IMR-90 (cell line): ENCODE data around the gene MSS51. TPM values are rescaled to one million over a fixed set of nuclear protein-coding genes. Genes with fewer than 3 reads are reported as not detected.

Experiments used
- ATAC-seq: fragments of 200-7000 bp; cut with Tn5 transposase; 2 replicates; pipeline ENCODE4 v1.9.1; 2020; ENCODE audit warnings: low read depth, mild to moderate bottlenecking, moderate library complexity
- BruUV-seq: library from RNA; stranded (reverse); fragments of 400-500 nt; replicated peaks from 2 replicates; lab custom pipeline; 2021; lab: Mats Ljungman, UMichigan
- CTCF ChIA-PET: fragments of 300-600 bp; formaldehyde crosslinking; extraction: SDS; loops from one replicate; lab custom pipeline; 2021; ENCODE audit warnings: antibody characterized with exemption; lab: Yijun Ruan, JAX
- POLR2A ChIA-PET: fragments of 300-600 bp; sonication (Branson Sonifier 250); formaldehyde crosslinking; loops from one replicate; lab custom pipeline; 2022; ENCODE audit warnings: antibody characterized with exemption; ENCODE audit not compliant: unreplicated experiment; lab: Charles Lee
- DNase-seq: peaks from one replicate; pipeline ENCODE4 v3.0.0; 2013
- H2AFZ ChIP-seq: replicated peaks from 2 replicates; pipeline ENCODE3; 2013; ENCODE audit warnings: low read length, mild to moderate bottlenecking; ENCODE audit not compliant: poor library complexity
- H2AK5ac ChIP-seq: 2 replicates; pipeline ENCODE4 v1.6.1; 2013; ENCODE audit warnings: low read depth, low read length, inconsistent platforms
- H2AK9ac ChIP-seq: replicated peaks from 2 replicates; pipeline ENCODE3; 2013; ENCODE audit warnings: mild to moderate bottlenecking, low read depth, low read length, moderate library complexity; ENCODE audit not compliant: poor library complexity
- H2BK120ac ChIP-seq: 2 replicates; pipeline ENCODE4 v1.6.1; 2013; ENCODE audit warnings: low read depth, low read length, inconsistent platforms
- H2BK15ac ChIP-seq: 3 replicates; pipeline ENCODE4 v1.6.1; 2013; ENCODE audit warnings: low read depth, low read length, inconsistent platforms
- H2BK20ac ChIP-seq: 2 replicates; pipeline ENCODE4 v1.6.1; 2013; ENCODE audit warnings: low read depth, mild to moderate bottlenecking, inconsistent platforms, low read length, moderate library complexity
- H2BK5ac ChIP-seq: 2 replicates; pipeline ENCODE4 v1.6.1; 2013; ENCODE audit warnings: mild to moderate bottlenecking, low read depth, low read length, inconsistent platforms; ENCODE audit not compliant: poor library complexity, severe bottlenecking
- H3K14ac ChIP-seq: replicated peaks from 2 replicates; pipeline ENCODE4 v1.6.1; 2013; ENCODE audit warnings: low read depth, low read length, inconsistent platforms
- H3K18ac ChIP-seq: 2 replicates; pipeline ENCODE4 v1.6.1; 2013; ENCODE audit warnings: low read depth, low read length, control low read depth
- H3K23ac ChIP-seq: 2 replicates; pipeline ENCODE4 v1.6.1; 2013; ENCODE audit warnings: low read depth, low read length, inconsistent platforms
- H3K27ac ChIP-seq: 2 replicates; pipeline ENCODE4 v1.5.1; 2013; ENCODE audit warnings: mild to moderate bottlenecking, control low read depth, low read length; ENCODE audit not compliant: insufficient read depth
- H3K27me3 ChIP-seq: 2 replicates; pipeline ENCODE4 v1.6.1; 2013; ENCODE audit warnings: low read length; ENCODE audit not compliant: control insufficient read depth, insufficient read depth
- H3K36me3 ChIP-seq: 2 replicates; pipeline ENCODE4 v1.6.1; 2013; ENCODE audit warnings: low read length, mixed read lengths; ENCODE audit not compliant: control insufficient read depth, insufficient read depth
- H3K4ac ChIP-seq: 2 replicates; pipeline ENCODE4 v1.6.1; 2013; ENCODE audit warnings: low read depth, low read length, inconsistent platforms
- H3K4me1 ChIP-seq: 2 replicates; pipeline ENCODE4 v1.6.1; 2013; ENCODE audit warnings: low read length, mixed read lengths; ENCODE audit not compliant: control insufficient read depth, insufficient read depth
- H3K4me2 ChIP-seq: 2 replicates; pipeline ENCODE4 v1.6.1; 2013; ENCODE audit warnings: low read depth, mild to moderate bottlenecking, control low read depth, low read length, moderate library complexity
- H3K4me3 ChIP-seq: 2 replicates; pipeline ENCODE4 v1.5.1; 2013; ENCODE audit warnings: low read depth, mild to moderate bottlenecking, control low read depth, low read length, moderate library complexity; ENCODE audit not compliant: insufficient read depth
- H3K56ac ChIP-seq: 2 replicates; pipeline ENCODE4 v1.6.1; 2013; ENCODE audit warnings: low read length, inconsistent platforms; ENCODE audit not compliant: insufficient read depth; ENCODE audit errors: extremely low read depth
- H3K79me1 ChIP-seq, 2 experiments: 2 replicates each; pipeline ENCODE4 v1.6.1; 2013; ENCODE audit warnings: low read length in 2 of 2, inconsistent platforms in 1 of 2, low read depth in 1 of 2
- H3K9ac ChIP-seq: 2 replicates; pipeline ENCODE4 v1.6.1; 2013; ENCODE audit warnings: low read depth, low read length, control low read depth
- H3K9me1 ChIP-seq: 2 replicates; pipeline ENCODE4 v1.6.1; 2013; ENCODE audit warnings: low read length, inconsistent platforms; ENCODE audit not compliant: insufficient read depth
- H3K9me3 ChIP-seq: 2 replicates; pipeline ENCODE4 v1.6.1; 2013; ENCODE audit warnings: low read length; ENCODE audit not compliant: control insufficient read depth, insufficient read depth
- H4K20me1 ChIP-seq: 2 replicates; pipeline ENCODE4 v1.6.1; 2013; ENCODE audit warnings: low read length, inconsistent platforms; ENCODE audit not compliant: insufficient read depth
- H4K5ac ChIP-seq: 2 replicates; pipeline ENCODE4 v1.6.1; 2013; ENCODE audit warnings: mild to moderate bottlenecking, low read depth, low read length, control low read depth
- H4K8ac ChIP-seq, 2 experiments: 2 replicates each; pipeline ENCODE4 v1.6.1; 2013; ENCODE audit warnings: low read depth in 2 of 2, low read length in 2 of 2, control low read depth in 1 of 2, inconsistent platforms in 1 of 2
- H4K91ac ChIP-seq: 2 replicates; pipeline ENCODE4 v1.6.1; 2013; ENCODE audit warnings: low read depth, low read length, inconsistent platforms; ENCODE audit not compliant: insufficient read depth
- CEBPB ChIP-seq: IDR thresholded peaks from 2 replicates; pipeline ENCODE4 v1.6.1; 2012; ENCODE audit warnings: low read depth, low read length, improper control_type of control experiment
- FOS ChIP-seq: fragments of 150-350 bp; IDR thresholded peaks from 2 replicates; pipeline ENCODE4 v1.6.1; 2016; ENCODE audit warnings: low read depth, low read length
- MAFK ChIP-seq: IDR thresholded peaks from 2 replicates; pipeline ENCODE4 v1.6.1; 2012; ENCODE audit warnings: low read depth, low read length, improper control_type of control experiment
- MAZ ChIP-seq: IDR thresholded peaks from 2 replicates; pipeline ENCODE4 v1.6.1; 2012; ENCODE audit warnings: low read depth, mild to moderate bottlenecking, low read length, improper control_type of control experiment, moderate library complexity, borderline replicate concordance
- NFE2L2 ChIP-seq: fragments of 150-350 bp; IDR thresholded peaks from 2 replicates; pipeline ENCODE4 v1.6.1; 2016; ENCODE audit warnings: low read depth, mild to moderate bottlenecking, low read length
- POLR2A ChIP-seq: IDR thresholded peaks from 2 replicates; pipeline ENCODE4 v1.6.1; 2012; ENCODE audit warnings: mild to moderate bottlenecking, low read depth, low read length
- RAD21 ChIP-seq: IDR thresholded peaks from 2 replicates; pipeline ENCODE4 v1.6.1; 2012; ENCODE audit warnings: low read length, improper control_type of control experiment
- RCOR1 ChIP-seq: IDR thresholded peaks from 2 replicates; pipeline ENCODE4 v1.6.1; 2012; ENCODE audit warnings: mild to moderate bottlenecking, low read length, improper control_type of control experiment; ENCODE audit not compliant: insufficient replicate concordance
- WGBS, 2 experiments: methylation state at CpG; one replicate each; pipeline versions ENCODE4 v1.1.5 to v1.1.7; 2013; ENCODE audit warnings: missing lambda C conversion rate in 2 of 2; ENCODE audit not compliant: insufficient read length in 1 of 2; ENCODE audit errors: extremely low coverage in 2 of 2; 5-methylcytosine and 5-hydroxymethylcytosine counted together
- dilution Hi-C: fragments of 300-500 bp; cut with HindIII; formaldehyde crosslinking; loops from one replicate; pipeline ENCODE4 v1.14.3; 2018; ENCODE audit warnings: low sequenced_read_pairs; ENCODE audit not compliant: unreplicated experiment
- in situ Hi-C: fragments of 300-500 bp; cut with MboI; formaldehyde crosslinking; loops from 3 replicates; pipeline ENCODE4 v1.14.3; 2019; ENCODE audit warnings: low sequenced_read_pairs, inconsistent platforms, mixed read lengths
- intact Hi-C: fragments of 100-400 bp; cut with micrococcal nuclease; formaldehyde crosslinking; loops from 2 replicates; pipeline ENCODE4 v1.10.0; 2022
- polyA plus RNA-seq, 3 experiments: library from polyadenylated mRNA; depleted of rRNA; stranded (reverse); fragments of >200 nt; gene quantifications; 2 replicates each; pipeline ENCODE4 v1.2.3, GENCODE V29; 2012; ENCODE audit warnings: low replicate concordance in 1 of 3
- total RNA-seq: library from RNA; depleted of rRNA; stranded (reverse); fragments of >200 nt; gene quantifications from 2 replicates; pipeline ENCODE4 v1.2.3, GENCODE V29; 2012
- TF ChIP-seq, protein P1 (sequence below): fragments of 150-350 bp; IDR thresholded peaks from 2 replicates; pipeline ENCODE4 v1.6.1; 2017; ENCODE audit warnings: mild to moderate bottlenecking, antibody characterized with exemption, low read length, low read depth

The MSS51 gene
- total and polyA plus RNA-seq, 2 of the 4 experiments (the other 2 are of a cell fraction), result 1.1 to 1.8 TPM

DNA sequence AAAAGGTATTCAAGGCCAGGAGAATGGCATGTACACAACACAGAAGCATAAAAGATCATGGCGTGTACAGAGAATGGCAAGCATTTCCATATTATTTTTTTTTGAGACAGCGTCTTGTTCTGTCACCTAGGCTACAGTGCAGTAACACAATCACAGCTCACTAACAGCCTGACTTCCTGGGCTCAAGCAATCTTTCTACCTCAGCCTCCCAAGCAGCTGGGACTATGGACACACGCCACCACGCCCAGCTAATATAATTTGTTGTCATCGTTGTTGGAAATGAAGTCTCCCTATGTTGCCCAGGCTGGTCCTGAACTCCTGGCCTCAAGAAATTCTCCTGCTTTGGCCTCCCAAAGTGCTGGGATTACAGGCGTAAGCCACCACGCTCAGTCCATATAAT lies 46.8 kb downstream of the MSS51 start:
- no peak overlapping the region for H3K4me2 ChIP-seq
- H3K14ac ChIP-seq, result no peak overlapping the region
- TF ChIP-seq MAFK, result no peak
- no peak for TF ChIP-seq RCOR1
- no peak for TF ChIP-seq FOS
- TF ChIP-seq POLR2A, result no peak
- no peak for TF ChIP-seq RAD21
- TF ChIP-seq MAZ, result no peak
- no peak for TF ChIP-seq NFE2L2
- no peak for TF ChIP-seq CEBPB
- TF ChIP-seq, protein P1, sequence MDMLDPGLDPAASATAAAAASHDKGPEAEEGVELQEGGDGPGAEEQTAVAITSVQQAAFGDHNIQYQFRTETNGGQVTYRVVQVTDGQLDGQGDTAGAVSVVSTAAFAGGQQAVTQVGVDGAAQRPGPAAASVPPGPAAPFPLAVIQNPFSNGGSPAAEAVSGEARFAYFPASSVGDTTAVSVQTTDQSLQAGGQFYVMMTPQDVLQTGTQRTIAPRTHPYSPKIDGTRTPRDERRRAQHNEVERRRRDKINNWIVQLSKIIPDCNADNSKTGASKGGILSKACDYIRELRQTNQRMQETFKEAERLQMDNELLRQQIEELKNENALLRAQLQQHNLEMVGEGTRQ, result no peak
- H3K4me3 ChIP-seq, result no peak overlapping the region
- ATAC-seq (no peak), DNase-seq (no peak)
- H2AK5ac ChIP-seq, result no peak overlapping the region
- H2AFZ ChIP-seq, result no peak overlapping the region
- peaks cover 36% of the 10 kb centered on the region for H3K36me3 ChIP-seq
- BruUV-seq, result no TSS peak
- 100% methylated on average over 4 of the region's 7 CpGs; no CpG with 5 or more reads in 1 of the 2 experiments for WGBS, 2 experiments
- in situ Hi-C loops (no loop called here), intact Hi-C loops (no loop called here), dilution Hi-C loops (no loop called here)
- H4K91ac ChIP-seq, result no peak overlapping the region
- no peak overlapping the region for H3K23ac ChIP-seq
- H3K4me1 ChIP-seq, result no peaks in the 10 kb centered on the region
- H3K9ac ChIP-seq, result no peak overlapping the region
- no peak overlapping the region for H3K27ac ChIP-seq
- no peak overlapping the region for H2BK20ac ChIP-seq
- H3K27me3 ChIP-seq, result no peaks in the 10 kb centered on the region
- no peak overlapping the region for H4K5ac ChIP-seq
- H2AK9ac ChIP-seq, result no peak overlapping the region
- H3K79me1 ChIP-seq, result peaks cover 0 to 4% of the 10 kb centered on the region in 2 experiments; a peak in 2 of 4 replicates
- no peaks in the 10 kb centered on the region for H3K9me1 ChIP-seq
- H3K9me3 ChIP-seq, result no peaks in the 10 kb centered on the region
- ChIA-PET POLR2A (no interaction called here), CTCF (no interaction called here)
- H3K56ac ChIP-seq, result no peak overlapping the region
- no peak overlapping the region for H3K18ac ChIP-seq
- no peak overlapping the region for H2BK120ac ChIP-seq
- H3K4ac ChIP-seq, result no peak overlapping the region
- H2BK15ac ChIP-seq, result no peak overlapping the region
- H4K8ac ChIP-seq, result no peak overlapping the region
- H4K20me1 ChIP-seq, result no peaks in the 10 kb centered on the region
- no peak overlapping the region for H2BK5ac ChIP-seq
